Daoy (cell line): ENCODE measurements around the gene ACY1. TPM values are rescaled to one million over a fixed set of nuclear protein-coding genes. Genes with fewer than 3 reads are reported as not detected.

Experiments
- DNase-seq: peaks from one replicate; pipeline ENCODE4 v3.0.0-alpha.2; 2015; ENCODE audit warnings: low read depth
- total RNA-seq: library from RNA; depleted of rRNA; stranded (reverse); fragments of >200 nt; shearing (Covaris generic); gene quantifications from 2 replicates; pipeline ENCODE4 v1.2.3, GENCODE V29; 2014; rRNA removed

ACY1 gene
- total RNA-seq = 15.9 and 25.9 TPM in 2 replicates

- peak; percentile 86 for DNase-seq
These were observed at the start of gene ACY1 for GRCh38 chr3:51982838-51983577. ACY1 (plus strand) TSS chr3:51983535; CDS start chr3:51984065, 530 bp downstream.

- no peak for DNase-seq
These were observed 49.0 kb upstream of the ACY1 start for GRCh38 chr3:51934139-51934850.

- no peak for DNase-seq
These were observed 48.1 kb upstream of the ACY1 start for GRCh38 chr3:51934991-51935885.

- no peak for DNase-seq
These were observed 47.2 kb upstream of the ACY1 start for GRCh38 chr3:51935886-51936755.

- DNase-seq = peak; percentile 52
These were observed 46.3 kb upstream of the ACY1 start for GRCh38 chr3:51937014-51937413.

GRCh38 chr3:51937611-51938450 lies 45.5 kb upstream of the ACY1 start:
- no peak for DNase-seq

- no peak for DNase-seq
These were observed 44.4 kb upstream of the ACY1 start for GRCh38 chr3:51938780-51939425.

GRCh38 chr3:51940648-51941462 lies 42.5 kb upstream of the ACY1 start:
- no peak for DNase-seq

GRCh38 chr3:51941463-51941797 lies 41.9 kb upstream of the ACY1 start:
- no peak for DNase-seq

GRCh38 chr3:51941798-51942602 lies 41.3 kb upstream of the ACY1 start, which contains the start of the genes PARP3 and RRP9:
PARP3 (plus strand) TSS chr3:51942363; CDS start chr3:51943356, 993 bp downstream.
RRP9 (minus strand) TSS chr3:51941904; CDS start chr3:51941867, 37 bp downstream.
- DNase-seq = peak; percentile 99

- peak; percentile 73 for DNase-seq
These were observed 40.5 kb upstream of the ACY1 start for GRCh38 chr3:51942603-51943450.

GRCh38 chr3:51943451-51944391 lies 39.6 kb upstream of the ACY1 start:
- DNase-seq = no peak

- no peak for DNase-seq
These were observed 38.8 kb upstream of the ACY1 start for GRCh38 chr3:51944451-51945021.

- no peak for DNase-seq
These were observed 38.1 kb upstream of the ACY1 start for GRCh38 chr3:51945031-51945840.
